Measurements from ENCODE around the gene CFD.

- no peak for TF ChIP-seq CTCF (IDR thresholded peaks at IDR 0.05)
- no peak for TF ChIP-seq POLR2A (IDR thresholded peaks at IDR 0.05)
Observed at GRCh38 chr19:870314-870713, 10.8 kb downstream of the CFD start.

All from body of pancreas (tissue), 4 donors.